Stimulated activated CD8-positive, alpha-beta memory T cell treated with anti-CD3 and anti-CD28 coated beads, Interleukin-12 subunit alpha, Interleukin-12 subunit beta, amount 100 ng/mL, for 1 hour (primary cell): ENCODE data around the gene ANKRD18A.

Source experiments
- DNase-seq: peaks from one replicate; pipeline ENCODE4 v3.0.0-alpha.2; 2020; ENCODE audit warnings: low read depth

Gene ANKRD18A

GRCh38 chr9:38529317-38529716 lies 91.1 kb downstream of the ANKRD18A start:
- no peak for DNase-seq

- DNase-seq = no peak
These were observed 92.9 kb downstream of the ANKRD18A start for GRCh38 chr9:38527503-38527902.

- no peak for DNase-seq
These were observed 93.8 kb downstream of the ANKRD18A start for GRCh38 chr9:38526591-38526990.

GRCh38 chr9:38523121-38523520 lies 97.3 kb downstream of the ANKRD18A start:
- DNase-seq = no peak

GRCh38 chr9:38521762-38522161 lies 98.6 kb downstream of the ANKRD18A start:
- DNase-seq = no peak
